K562 treated with DMSO at 1 percent for 4 hours (cell line): Measurements from ENCODE around the gene PRKCSH. TPM values are rescaled to one million over a fixed set of nuclear protein-coding genes. Genes with fewer than 3 reads are reported as not detected.

ENCODE experiments used
- total RNA-seq: library from RNA; unstranded; fragments of 300-600 nt; gene quantifications from 2 replicates; pipeline ENCODE4 v1.2.3, GENCODE V29; 2022; ENCODE audit not compliant: insufficient read depth

Gene PRKCSH
- 335 and 345 TPM in 2 replicates for total RNA-seq

GRCh38 chr19:11435057-11435832, at the start of gene PRKCSH, which contains the start of gene ODAD3:
PRKCSH (plus strand) TSS chr19:11435635; CDS start chr19:11436118, 483 bp downstream.
ODAD3 (minus strand) TSS chr19:11435121; CDS start chr19:11435016, 105 bp downstream.

GRCh38 chr19:11418549-11419506, 16.6 kb upstream of the PRKCSH start, which contains the start of gene RGL3:
RGL3 (minus strand) TSS chr19:11419314; CDS start chr19:11419278, 36 bp downstream.

GRCh38 chr19:11480715-11481533, 45.5 kb downstream of the PRKCSH start, which contains the start of gene ELAVL3:
ELAVL3 (minus strand) TSS chr19:11481046; CDS start chr19:11480608, 438 bp downstream.

Other genes starting within 250 kb of the PRKCSH start
- 28.2 and 42.4 TPM in 2 replicates for gene KANK2, start 238.1 kb upstream of the PRKCSH start, total RNA-seq
- not detected in 2 replicates for gene ANGPTL8, start 196.0 kb upstream of the PRKCSH start, total RNA-seq
- gene DOCK6, start 173.1 kb upstream of the PRKCSH start, total RNA-seq = 7.9 and 11.3 TPM in 2 replicates
- not detected in 2 replicates for gene TSPAN16, start 139.5 kb upstream of the PRKCSH start, total RNA-seq
- 1.4 and 3.0 TPM in 2 replicates for gene RAB3D, start 96.0 kb upstream of the PRKCSH start, total RNA-seq
- 49.9 and 65.9 TPM in 2 replicates for gene TMEM205, start 89.4 kb upstream of the PRKCSH start, total RNA-seq
- 5.7 and 8.9 TPM in 2 replicates for gene CCDC159, start 89.1 kb upstream of the PRKCSH start, total RNA-seq
- gene PLPPR2, start 80.2 kb upstream of the PRKCSH start, total RNA-seq = 25.5 and 33.4 TPM in 2 replicates
- 2.2 and 2.7 TPM in 2 replicates for gene SWSAP1, start 61.0 kb upstream of the PRKCSH start, total RNA-seq
- gene EPOR, start 51.3 kb upstream of the PRKCSH start, total RNA-seq = 7.4 and 8.7 TPM in 2 replicates
- 1.1 and 1.6 TPM in 2 replicates for gene RGL3, start 16.3 kb upstream of the PRKCSH start, total RNA-seq
- not detected in 2 replicates for gene ODAD3, start 514 bp upstream of the PRKCSH start, total RNA-seq
- not detected in 2 replicates for gene ELAVL3, start 45.4 kb downstream of the PRKCSH start, total RNA-seq
- gene ZNF653, start 70.2 kb downstream of the PRKCSH start, total RNA-seq = 8.6 and 10.1 TPM in 2 replicates
- 51.6 and 62.6 TPM in 2 replicates for gene ECSIT, start 93.5 kb downstream of the PRKCSH start, total RNA-seq
- 8.6 and 11.5 TPM in 2 replicates for gene CNN1, start 103.2 kb downstream of the PRKCSH start, total RNA-seq
- 119 and 127 TPM in 2 replicates for gene ELOF1, start 123.6 kb downstream of the PRKCSH start, total RNA-seq
- gene ACP5, start 142.0 kb downstream of the PRKCSH start, total RNA-seq = 117 and 159 TPM in 2 replicates
- 9.3 and 10.1 TPM in 2 replicates for gene ZNF627, start 161.8 kb downstream of the PRKCSH start, total RNA-seq